Nephron progenitor cell (in vitro differentiated cells): ENCODE results near the gene TMEM143.
A peak's percentile ranks its signal among the peaks of the same experiment; 100 is the strongest.
"Not testable (repeated sequence)": the region's sequence is repeated elsewhere in the genome, so short reads cannot be mapped to it uniquely, and the experiment has no call there.

Experiments used
- DNase-seq: peaks from one replicate; pipeline ENCODE4 v3.0.0; 2021
- H3K27ac Mint-ChIP-seq: 2 replicates; pipeline ENCODE4 v1.8.0; 2021; ENCODE audit warnings: mild to moderate bottlenecking, moderate library complexity, mixed read lengths
- H3K27me3 Mint-ChIP-seq: 2 replicates; pipeline ENCODE4 v1.8.0; 2021; ENCODE audit warnings: mild to moderate bottlenecking, low read depth, mixed read lengths; ENCODE audit not compliant: poor library complexity
- H3K36me3 Mint-ChIP-seq: 2 replicates; pipeline ENCODE4 v1.8.0; 2021; ENCODE audit warnings: low read depth, mixed read lengths
- H3K4me1 Mint-ChIP-seq: 2 replicates; pipeline ENCODE4 v1.8.0; 2021; ENCODE audit warnings: mixed read lengths
- H3K4me3 Mint-ChIP-seq: 2 replicates; pipeline ENCODE4 v1.8.0; 2021; ENCODE audit warnings: mild to moderate bottlenecking, moderate library complexity, mixed read lengths
- H3K9me3 Mint-ChIP-seq: 2 replicates; pipeline ENCODE4 v1.8.0; 2021; ENCODE audit warnings: mild to moderate bottlenecking, moderate library complexity, mixed read lengths
- CTCF ChIP-seq: fragments of 200-600 bp; sonication (generic); IDR thresholded peaks from 2 replicates; pipeline ENCODE4 v1.5.0; 2021; ENCODE audit warnings: antibody characterized with exemption

The TMEM143 gene

GRCh38 chr19:48315712-48316111, 48.0 kb downstream of the TMEM143 start:
- H3K27ac Mint-ChIP-seq, result no peak overlapping the region
- no peak overlapping the region for H3K4me3 Mint-ChIP-seq
- no peaks in the 10 kb centered on the region for H3K9me3 Mint-ChIP-seq
- no peaks in the 10 kb centered on the region for H3K36me3 Mint-ChIP-seq
- peaks cover 49% of the 10 kb centered on the region for H3K4me1 Mint-ChIP-seq
- peaks cover 23% of the 10 kb centered on the region for H3K27me3 Mint-ChIP-seq
- no peak for TF ChIP-seq CTCF
- DNase-seq, result no peak

DNA sequence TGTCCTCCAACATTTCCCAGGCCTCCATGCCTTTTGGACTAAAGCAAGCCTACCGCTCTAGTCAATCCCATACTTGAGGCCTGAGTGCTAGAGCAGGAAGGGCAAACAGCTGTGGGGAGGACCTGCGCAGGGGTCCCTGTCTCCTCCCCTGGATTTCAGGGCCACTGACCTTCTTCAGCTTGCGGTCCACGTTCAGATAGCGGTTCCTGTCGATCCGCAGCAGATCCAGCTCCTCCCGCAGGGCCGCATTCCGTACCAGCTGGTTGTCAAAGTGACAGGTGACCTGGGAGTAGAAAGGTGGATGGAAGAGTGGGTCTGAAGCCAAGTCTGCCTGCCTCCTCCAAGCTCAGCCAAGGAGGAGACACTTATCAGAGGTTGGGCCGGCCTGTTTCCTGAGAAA, 52.4 kb downstream of the TMEM143 start:
- H3K27ac Mint-ChIP-seq, result peak overlapping the region; percentile 31
- no peak for DNase-seq
- peaks cover 4% of the 10 kb centered on the region for H3K9me3 Mint-ChIP-seq
- H3K27me3 Mint-ChIP-seq, result peaks cover 18% of the 10 kb centered on the region
- H3K4me3 Mint-ChIP-seq, result no peak overlapping the region
- peaks cover 34% of the 10 kb centered on the region for H3K4me1 Mint-ChIP-seq
- H3K36me3 Mint-ChIP-seq, result no peaks in the 10 kb centered on the region
- no peak for TF ChIP-seq CTCF

DNA sequence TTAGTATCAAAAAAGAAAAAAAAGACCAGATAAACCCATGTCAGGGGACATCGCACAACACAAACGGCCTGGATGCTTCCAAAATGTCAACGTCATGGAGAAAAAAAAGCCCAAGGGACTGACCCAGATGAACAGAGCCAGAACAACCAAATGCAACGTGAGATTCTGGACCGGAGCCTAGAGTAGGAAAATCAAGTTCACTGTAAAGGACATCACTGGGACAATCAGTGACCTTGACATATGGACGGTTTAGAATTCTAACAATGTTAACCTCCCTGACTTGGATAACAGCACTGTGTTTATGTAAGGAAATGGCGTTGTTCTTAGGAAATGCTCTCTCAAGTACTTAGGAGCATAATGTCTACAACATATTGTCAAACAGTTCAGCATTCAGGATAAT, 53.5 kb downstream of the TMEM143 start:
- H3K9me3 Mint-ChIP-seq, result peaks cover 4% of the 10 kb centered on the region

DNA sequence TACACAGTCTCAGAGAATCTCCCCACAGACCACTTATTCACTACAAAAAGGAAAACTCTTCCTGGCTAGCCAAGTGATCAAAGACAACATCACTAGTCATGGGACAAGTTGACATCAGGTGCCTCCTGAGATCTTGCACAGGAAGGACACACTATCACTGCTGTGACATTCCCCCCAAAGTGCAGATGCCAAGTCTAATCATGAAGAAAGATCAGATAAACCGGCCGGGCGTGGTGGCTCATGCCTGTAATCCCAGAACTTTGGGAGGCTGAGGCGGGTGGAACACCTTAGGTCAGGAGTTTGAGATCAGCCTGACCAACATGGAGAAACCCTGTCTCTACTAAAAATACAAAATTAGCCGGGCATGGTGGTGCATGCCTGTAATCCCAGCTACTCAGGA, 54.0 kb downstream of the TMEM143 start:
- Mint-ChIP-seq H3K27me3 (peaks cover 22% of the 10 kb centered on the region), H3K4me1 (peaks cover 26% of the 10 kb centered on the region)
- DNase-seq, H3K4me3 Mint-ChIP-seq, H3K27ac Mint-ChIP-seq, H3K9me3 Mint-ChIP-seq, H3K36me3 Mint-ChIP-seq: not testable (repeated sequence)

More for the DNA sequence above, 53.5 kb downstream of the TMEM143 start:
- H3K27ac Mint-ChIP-seq, result no peak overlapping the region
- peaks cover 21% of the 10 kb centered on the region for H3K27me3 Mint-ChIP-seq
- no peak for DNase-seq
- no peak overlapping the region for H3K4me3 Mint-ChIP-seq
- peaks cover 28% of the 10 kb centered on the region for H3K4me1 Mint-ChIP-seq
- no peaks in the 10 kb centered on the region for H3K36me3 Mint-ChIP-seq
- no peak for TF ChIP-seq CTCF

DNA sequence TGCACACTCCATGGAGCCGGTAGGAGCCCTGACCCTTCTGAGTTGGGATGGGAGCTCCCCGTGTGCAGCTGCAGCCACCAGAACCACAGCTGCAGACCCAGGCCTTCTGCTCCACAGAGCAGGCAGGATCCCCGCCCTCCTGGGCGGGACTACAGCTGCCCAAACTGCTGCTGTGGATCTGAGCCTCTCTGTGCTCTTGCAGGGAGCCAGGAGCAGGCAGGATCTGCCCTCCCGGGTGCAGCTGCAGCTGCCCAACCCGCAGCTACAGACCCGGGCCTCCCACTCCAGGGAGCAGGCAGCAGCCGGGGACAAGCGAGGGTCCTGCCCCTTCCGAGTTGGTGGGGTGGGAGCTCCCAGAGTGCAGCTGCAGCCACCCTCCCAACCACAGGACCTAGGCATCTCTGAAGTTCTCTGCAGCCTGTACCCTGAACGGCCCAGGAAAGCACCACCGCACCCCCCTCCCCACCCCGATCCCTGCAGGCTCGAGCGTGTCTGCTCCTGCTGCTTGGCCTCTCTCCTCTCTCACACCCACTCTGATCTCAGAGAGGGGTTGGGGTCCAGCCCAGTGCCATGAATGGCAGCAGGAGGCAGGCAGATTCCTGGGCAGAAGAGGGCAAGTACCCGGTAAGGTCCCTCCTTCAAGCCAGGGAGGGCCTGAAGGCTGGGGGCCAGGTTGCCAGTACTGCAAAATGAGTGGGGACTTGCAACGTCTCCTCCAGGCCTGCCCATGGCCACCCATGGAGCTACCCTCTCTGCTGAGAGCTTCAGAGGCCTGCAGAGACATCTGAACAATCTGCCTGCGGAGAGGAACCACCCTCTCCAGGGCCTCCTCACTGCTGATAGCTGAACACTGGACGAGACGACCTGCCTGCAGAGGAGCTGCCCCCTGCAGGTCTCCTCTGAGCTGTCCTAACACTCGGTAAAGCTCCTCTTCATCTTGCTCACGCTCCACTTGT, 54.8 kb downstream of the TMEM143 start:
- Mint-ChIP-seq H3K4me3 (no peak overlapping the region), H3K27me3 (peaks cover 21% of the 10 kb centered on the region), H3K27ac (no peak overlapping the region), H3K4me1 (peaks cover 24% of the 10 kb centered on the region), H3K36me3 (no peaks in the 10 kb centered on the region), H3K9me3 (peaks cover 4% of the 10 kb centered on the region)
- DNase-seq, result no peak
- no peak for TF ChIP-seq CTCF

DNA sequence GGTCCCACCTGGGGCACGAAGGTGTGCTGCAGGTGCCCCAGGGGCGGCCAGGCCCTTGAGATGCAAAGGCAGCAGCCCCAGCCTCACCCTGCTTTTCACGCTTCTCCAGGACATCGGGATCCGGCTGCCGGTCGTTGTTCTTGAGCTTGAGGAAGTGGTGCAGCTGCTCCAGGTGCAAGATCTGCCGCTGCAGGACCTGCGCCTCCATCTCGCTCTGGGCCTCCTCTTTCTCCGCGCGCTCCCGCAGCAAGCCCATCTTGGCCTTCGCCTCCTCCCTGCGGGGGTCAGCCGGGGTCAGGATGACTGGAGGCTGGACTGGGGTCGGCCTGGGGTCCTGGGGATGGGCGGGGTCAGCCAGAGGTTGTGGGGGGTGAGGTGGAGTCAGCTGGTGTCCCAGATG, 59.9 kb downstream of the TMEM143 start:
- H3K9me3 Mint-ChIP-seq, result no peaks in the 10 kb centered on the region
- H3K4me3 Mint-ChIP-seq, result no peak overlapping the region
- DNase-seq, result no peak
- no peak for TF ChIP-seq CTCF
- H3K36me3 Mint-ChIP-seq, result no peaks in the 10 kb centered on the region
- no peak overlapping the region for H3K27ac Mint-ChIP-seq
- peaks cover 7% of the 10 kb centered on the region for H3K4me1 Mint-ChIP-seq
- peaks cover 4% of the 10 kb centered on the region for H3K27me3 Mint-ChIP-seq
